AG04450 (cell line): ENCODE results near the gene VPS52. TPM values are rescaled to one million over a fixed set of nuclear protein-coding genes. Genes with fewer than 3 reads are reported as not detected.
A peak's percentile ranks its signal among the peaks of the same experiment; 100 is the strongest.

Experiments
- CTCF ChIA-PET: fragments of 300-600, 350-600 bp; formaldehyde crosslinking; extraction: SDS; loops from one replicate; lab custom pipeline; 2022; ENCODE audit warnings: antibody characterized with exemption, inconsistent platforms; lab: Charles Lee
- POLR2A ChIA-PET: fragments of 350-600 bp; formaldehyde crosslinking; extraction: SDS; loops from one replicate; lab custom pipeline; 2021; ENCODE audit warnings: antibody characterized with exemption, inconsistent platforms; lab: Yijun Ruan, JAX
- DNase-seq: peaks from one replicate; pipeline ENCODE4 v3.0.0-alpha.2; 2011; ENCODE audit warnings: low read depth, low spot score
- H3K27ac ChIP-seq: one replicate; pipeline ENCODE4 v1.5.1; 2012; ENCODE audit warnings: low read depth, low read length, control low read depth
- H3K27me3 ChIP-seq: one replicate; pipeline ENCODE4 v1.6.0; 2012; ENCODE audit warnings: low read length; ENCODE audit not compliant: control insufficient read depth, insufficient read depth
- H3K4me3 ChIP-seq: 2 replicates; pipeline ENCODE4 v1.5.1; 2011; ENCODE audit warnings: mild to moderate bottlenecking, low read depth, low read length, control low read depth
- H3K9me3 ChIP-seq: 2 replicates; pipeline ENCODE4 v1.5.1; 2012; ENCODE audit warnings: low read length; ENCODE audit not compliant: control insufficient read depth, insufficient read depth
- CTCF ChIP-seq: IDR thresholded peaks from 2 replicates; pipeline ENCODE4 v1.5.1; 2011; ENCODE audit warnings: low read depth, low read length, control low read depth, inconsistent platforms
- polyA plus RNA-seq: library from polyadenylated mRNA; depleted of rRNA; stranded (reverse); fragments of >200 nt; gene quantifications from 2 replicates; pipeline ENCODE4 v1.2.3, GENCODE V29; 2011

The VPS52 gene
- polyA plus RNA-seq, 1 experiment = 58.0 TPM

- Histone ChIP-seq H3K27ac (no peak overlapping the region), H3K4me3 (peak overlapping the region; percentile 64), H3K9me3 (no peaks in the 10 kb centered on the region), H3K27me3 (peaks cover 8% of the 10 kb centered on the region)
- TF ChIP-seq CTCF = no peak
- no peak for DNase-seq
- POLR2A ChIA-PET = interaction anchor here (0.8 to 1.0 kb wide), 3 partner anchors 9 to 241 kb away, joined by 3 to 4 read pairs (median 3); partner anchors contain the start of gene HSD17B8
- CTCF ChIA-PET = interaction anchor here (0.7 to 1.1 kb wide), 2 partner anchors 36 to 1018 kb away, joined by 3 read pairs; no protein-coding TSS in a partner anchor
Observed at GRCh38 chr6:33213166-33213988, 58.3 kb downstream of the VPS52 start.

GRCh38 chr6:33212857-33213165 is 58.9 kb downstream of the VPS52 start:
- CTCF ChIA-PET = interaction anchor here (0.7 to 1.1 kb wide), 2 partner anchors 36 to 1018 kb away, joined by 3 read pairs; no protein-coding TSS in a partner anchor
- no peak overlapping the region for H3K27ac ChIP-seq

DNA sequence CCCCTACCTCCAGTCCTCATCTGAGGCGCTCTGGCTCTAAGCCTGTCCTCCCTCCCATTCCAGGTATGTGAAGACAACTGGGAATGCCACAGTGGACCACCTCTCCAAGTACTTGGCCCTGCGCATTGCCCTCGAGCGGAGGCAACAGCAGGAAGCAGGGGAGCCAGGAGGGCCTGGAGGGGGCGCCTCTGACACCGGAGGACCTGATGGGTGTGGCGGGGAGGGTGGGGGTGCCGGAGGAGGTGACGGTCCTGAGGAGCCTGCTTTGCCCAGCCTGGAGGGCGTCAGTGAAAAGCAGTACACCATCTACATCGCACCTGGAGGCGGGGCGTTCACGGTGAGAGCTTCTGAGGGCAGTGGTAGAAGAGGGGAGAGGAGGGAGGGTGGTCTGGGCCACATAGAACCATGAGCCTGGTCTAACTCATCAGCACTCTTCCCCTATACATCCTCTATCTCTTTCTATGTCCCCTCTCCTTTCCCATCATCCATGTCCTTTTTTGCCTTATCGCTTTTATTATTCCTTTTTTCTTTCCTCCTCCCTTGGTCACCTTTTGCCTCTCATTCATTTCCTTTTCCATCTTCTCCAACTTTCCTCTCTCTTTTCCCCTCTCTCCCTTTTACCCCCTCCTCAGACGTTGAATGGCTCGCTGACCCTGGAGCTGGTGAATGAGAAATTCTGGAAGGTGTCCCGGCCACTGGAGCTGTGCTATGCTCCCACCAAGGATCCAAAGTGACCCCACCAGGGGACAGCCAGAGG is 59.8 kb downstream of the VPS52 start:
- Histone ChIP-seq H3K4me3 (no peak overlapping the region), H3K27ac (no peak overlapping the region), H3K27me3 (peaks cover 6% of the 10 kb centered on the region), H3K9me3 (no peaks in the 10 kb centered on the region; the same call in 1 of the 2 replicates)
- no peak for DNase-seq
- no peak for TF ChIP-seq CTCF
- ChIA-PET POLR2A (no interaction called here), CTCF (no interaction called here)

More at GRCh38 chr6:33212857-33213165, 58.9 kb downstream of the VPS52 start:
- DNase-seq = no peak
- Histone ChIP-seq H3K9me3 (no peaks in the 10 kb centered on the region; the same call in 1 of the 2 replicates), H3K4me3 (peak overlapping the region; percentile 64), H3K27me3 (peaks cover 8% of the 10 kb centered on the region)
- POLR2A ChIA-PET = interaction anchor here (0.8 to 1.0 kb wide), 3 partner anchors 8 to 241 kb away, joined by 3 to 4 read pairs (median 3); partner anchors contain the start of gene HSD17B8
- TF ChIP-seq CTCF = no peak

DNA sequence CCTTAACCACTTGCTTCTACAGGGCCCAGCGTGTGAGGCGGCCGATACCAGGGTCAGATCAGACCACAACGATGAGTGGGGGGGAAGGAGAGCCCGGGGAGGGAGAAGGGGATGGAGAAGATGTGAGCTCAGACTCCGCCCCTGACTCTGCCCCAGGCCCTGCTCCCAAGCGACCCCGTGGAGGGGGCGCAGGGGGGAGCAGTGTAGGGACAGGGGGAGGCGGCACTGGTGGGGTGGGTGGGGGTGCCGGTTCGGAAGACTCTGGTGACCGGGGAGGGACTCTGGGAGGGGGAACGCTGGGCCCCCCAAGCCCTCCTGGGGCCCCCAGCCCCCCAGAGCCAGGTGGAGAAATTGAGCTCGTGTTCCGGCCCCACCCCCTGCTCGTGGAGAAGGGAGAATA is 60.5 kb downstream of the VPS52 start:
- H3K4me3 ChIP-seq = no peak overlapping the region
- POLR2A ChIA-PET = no interaction called here
- CTCF ChIA-PET = no interaction called here

More for the DNA sequence above, 60.5 kb downstream of the VPS52 start:
- no peak for TF ChIP-seq CTCF
- H3K27me3 ChIP-seq = peaks cover 5% of the 10 kb centered on the region
- no peak overlapping the region for H3K27ac ChIP-seq
- H3K9me3 ChIP-seq = no peaks in the 10 kb centered on the region; the same call in 1 of the 2 replicates
- no peak for DNase-seq
